Breast epithelium (tissue), 4 donors: ENCODE measurements around the gene SHROOM3. TPM values are rescaled to one million over a fixed set of nuclear protein-coding genes. Genes with fewer than 3 reads are reported as not detected.
A peak's percentile ranks its signal among the peaks of the same experiment; 100 is the strongest.

Experiments
- DNase-seq, 2 donors: peaks; one replicate each; pipeline ENCODE4 v3.0.0-alpha.2; 2019; ENCODE audit warnings: low spot score in 2 of 2
- H3K27ac ChIP-seq, 2 donors: fragments of 200-600 bp; sonication (generic) in 1 of 2; one replicate each; pipeline ENCODE4 v1.5.1; 2016 to 2019; ENCODE audit warnings: mild to moderate bottlenecking in 1 of 2
- H3K27me3 ChIP-seq, 2 donors: fragments of 200-600 bp; sonication (generic) in 1 of 2; one replicate each; pipeline versions ENCODE4 v1.5.1 to v1.6.0; 2017 to 2019; ENCODE audit warnings: control low read depth in 1 of 2, mild to moderate bottlenecking in 1 of 2
- H3K36me3 ChIP-seq: fragments of 200-600 bp; one replicate; pipeline ENCODE4 v1.5.1; 2019
- H3K4me1 ChIP-seq, 2 donors: fragments of 200-600 bp; sonication (generic); one replicate each; pipeline ENCODE4 v1.5.1; 2016 to 2019; ENCODE audit warnings: control low read depth in 1 of 2
- H3K4me3 ChIP-seq, 3 donors: fragments of 200-600 bp; sonication (generic); 1 replicate in 2 of 3; 2 replicates in 1 of 3; pipeline ENCODE4 v1.5.1; 2016 to 2019; ENCODE audit warnings: mild to moderate bottlenecking in 3 of 3, moderate library complexity in 2 of 3
- H3K9me3 ChIP-seq, 2 donors: fragments of 200-600 bp; sonication (generic) in 1 of 2; one replicate each; pipeline ENCODE4 v1.5.1; 2016 to 2019; ENCODE audit warnings: control low read depth in 1 of 2
- POLR2A ChIP-seq: fragments of 450-650 bp; IDR thresholded peaks from one replicate; pipeline ENCODE4 v1.6.1; 2016; ENCODE audit warnings: antibody characterized with exemption, mild to moderate bottlenecking, moderate library complexity
- POLR2AphosphoS5 ChIP-seq, 3 donors: sonication (generic); formaldehyde crosslinking; IDR thresholded peaks; one replicate each; pipeline ENCODE4 v1.6.1; 2017; ENCODE audit warnings: antibody characterized with exemption in 3 of 3
- intact Hi-C: fragments of 100-400 bp; cut with DNase I; formaldehyde crosslinking; loops from one replicate; pipeline ENCODE4 v1.15.1; 2023; ENCODE audit warnings: low total_unique reads
- total RNA-seq, 3 donors: library from RNA; depleted of rRNA; stranded (reverse); fragments of >200 nt; gene quantifications; one replicate each; pipeline ENCODE4 v1.1.0, GENCODE V29; 2016
- TF ChIP-seq, protein P1 (sequence below), 3 donors: fragments of 450-650 bp; IDR thresholded peaks; one replicate each; pipeline ENCODE4 v1.5.1; 2016 to 2017; ENCODE audit warnings: antibody characterized with exemption in 3 of 3, mild to moderate bottlenecking in 3 of 3, moderate library complexity in 3 of 3

The SHROOM3 gene
- total RNA-seq, 3 donors from 2014 or later = 0.32 to 145 (median 100) TPM

GRCh38 chr4:76740192-76740591 is 305.2 kb downstream of the SHROOM3 start:
- Histone ChIP-seq H3K36me3 (no peaks in the 10 kb centered on the region), H3K4me1 (peaks cover 7% of the 10 kb centered on the region in 2 donors), H3K9me3 (no peaks in the 10 kb centered on the region), H3K4me3 (no peak overlapping the region), H3K27me3 (no peaks in the 10 kb centered on the region), H3K27ac (peak overlapping the region in 1 of 2 donors; percentile 18)
- intact Hi-C loops = no loop called here
- DNase-seq = no peak
- no peak for TF ChIP-seq POLR2A
- no peak for TF ChIP-seq POLR2AphosphoS5 (IDR thresholded peaks at IDR 0.05)
- TF ChIP-seq, protein P1, sequence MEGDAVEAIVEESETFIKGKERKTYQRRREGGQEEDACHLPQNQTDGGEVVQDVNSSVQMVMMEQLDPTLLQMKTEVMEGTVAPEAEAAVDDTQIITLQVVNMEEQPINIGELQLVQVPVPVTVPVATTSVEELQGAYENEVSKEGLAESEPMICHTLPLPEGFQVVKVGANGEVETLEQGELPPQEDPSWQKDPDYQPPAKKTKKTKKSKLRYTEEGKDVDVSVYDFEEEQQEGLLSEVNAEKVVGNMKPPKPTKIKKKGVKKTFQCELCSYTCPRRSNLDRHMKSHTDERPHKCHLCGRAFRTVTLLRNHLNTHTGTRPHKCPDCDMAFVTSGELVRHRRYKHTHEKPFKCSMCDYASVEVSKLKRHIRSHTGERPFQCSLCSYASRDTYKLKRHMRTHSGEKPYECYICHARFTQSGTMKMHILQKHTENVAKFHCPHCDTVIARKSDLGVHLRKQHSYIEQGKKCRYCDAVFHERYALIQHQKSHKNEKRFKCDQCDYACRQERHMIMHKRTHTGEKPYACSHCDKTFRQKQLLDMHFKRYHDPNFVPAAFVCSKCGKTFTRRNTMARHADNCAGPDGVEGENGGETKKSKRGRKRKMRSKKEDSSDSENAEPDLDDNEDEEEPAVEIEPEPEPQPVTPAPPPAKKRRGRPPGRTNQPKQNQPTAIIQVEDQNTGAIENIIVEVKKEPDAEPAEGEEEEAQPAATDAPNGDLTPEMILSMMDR (IDR thresholded peaks at IDR 0.05) = no peak

- H3K4me3 ChIP-seq = no peak overlapping the region
- H3K36me3 ChIP-seq = no peaks in the 10 kb centered on the region
- no peaks in the 10 kb centered on the region for H3K9me3 ChIP-seq
- TF ChIP-seq POLR2A (no peak), POLR2AphosphoS5 (IDR thresholded peaks at IDR 0.05) (no peak)
- TF ChIP-seq, protein P1 (IDR thresholded peaks at IDR 0.05) = no peak
- DNase-seq = no peak
- no peaks in the 10 kb centered on the region for H3K27me3 ChIP-seq
- intact Hi-C loops = no loop called here
- H3K4me1 ChIP-seq = peaks cover 7% of the 10 kb centered on the region in 2 donors
- no peak overlapping the region for H3K27ac ChIP-seq
Observed at GRCh38 chr4:76740866-76741662, 306.0 kb downstream of the SHROOM3 start.

GRCh38 chr4:76741663-76742020 is 306.6 kb downstream of the SHROOM3 start:
- Histone ChIP-seq H3K4me3 (no peak overlapping the region), H3K9me3 (no peaks in the 10 kb centered on the region), H3K4me1 (peaks cover 7% of the 10 kb centered on the region in 2 donors), H3K27ac (no peak overlapping the region), H3K36me3 (no peaks in the 10 kb centered on the region), H3K27me3 (no peaks in the 10 kb centered on the region)
- intact Hi-C loops = no loop called here
- no peak for TF ChIP-seq POLR2AphosphoS5 (IDR thresholded peaks at IDR 0.05)
- TF ChIP-seq, protein P1 (IDR thresholded peaks at IDR 0.05) = no peak
- no peak for TF ChIP-seq POLR2A
- no peak for DNase-seq

DNA sequence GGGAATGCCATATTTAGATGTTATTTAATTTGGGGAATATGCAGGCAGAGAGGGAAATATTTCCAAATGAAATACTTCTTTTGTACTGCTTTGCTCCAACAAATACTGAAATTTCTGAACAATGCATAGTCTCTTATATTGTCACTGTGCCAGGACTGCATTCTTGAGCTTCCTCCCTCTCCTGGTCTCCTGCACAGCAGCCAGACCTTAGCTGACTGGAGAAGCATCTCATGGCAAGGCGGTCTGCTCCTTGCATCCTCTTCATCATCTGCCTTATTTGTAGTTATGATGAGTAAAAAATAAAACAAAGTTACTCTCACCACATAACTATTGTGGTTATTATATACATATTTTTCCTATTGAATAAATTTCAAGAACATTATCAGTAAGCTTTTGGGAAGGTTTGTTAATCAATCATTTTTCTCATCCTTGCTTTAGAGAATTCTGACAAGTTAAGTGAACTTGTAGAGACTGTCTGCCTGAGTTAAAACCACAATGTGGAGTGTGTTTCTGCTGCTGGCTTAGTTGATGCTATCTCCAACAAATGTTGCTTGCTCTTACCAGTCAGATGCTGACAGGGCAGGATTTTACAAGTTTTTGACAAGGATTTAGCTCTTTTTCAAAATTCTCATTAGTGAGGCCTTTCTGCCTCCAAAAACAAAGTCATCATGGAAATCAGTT is 309.4 kb downstream of the SHROOM3 start:
- no peaks in the 10 kb centered on the region for H3K4me1 ChIP-seq
- intact Hi-C loops = no loop called here
- H3K27me3 ChIP-seq = no peaks in the 10 kb centered on the region
- H3K9me3 ChIP-seq = no peaks in the 10 kb centered on the region
- H3K4me3 ChIP-seq = no peak overlapping the region
- TF ChIP-seq POLR2AphosphoS5 (IDR thresholded peaks at IDR 0.05) = no peak
- no peak for DNase-seq
- peak overlapping the region in 1 of 2 donors; percentile 5 for H3K27ac ChIP-seq
- H3K36me3 ChIP-seq = no peaks in the 10 kb centered on the region

DNA sequence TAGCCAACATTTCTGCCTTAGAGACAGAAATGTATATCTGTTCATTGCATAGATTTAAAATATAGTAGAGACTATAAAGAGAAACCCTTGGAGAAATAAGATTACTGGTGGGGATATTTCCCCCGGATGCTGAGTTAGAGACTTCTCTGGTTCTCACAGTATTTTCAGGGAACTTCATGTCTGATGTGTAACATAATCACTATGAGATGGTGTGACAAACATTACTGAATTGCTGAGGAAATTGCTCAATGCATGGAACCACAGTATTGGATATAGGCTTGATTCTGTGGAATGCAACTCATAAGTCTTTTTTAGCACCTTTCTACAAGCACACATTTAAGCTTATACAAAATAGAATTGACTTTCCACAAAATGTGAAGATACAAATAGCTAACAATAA is 310.2 kb downstream of the SHROOM3 start:
- intact Hi-C loops = no loop called here
- H3K36me3 ChIP-seq = no peaks in the 10 kb centered on the region
- no peak for DNase-seq
- H3K9me3 ChIP-seq = no peaks in the 10 kb centered on the region
- no peaks in the 10 kb centered on the region for H3K4me1 ChIP-seq
- no peak overlapping the region for H3K27ac ChIP-seq
- no peak for TF ChIP-seq POLR2AphosphoS5 (IDR thresholded peaks at IDR 0.05)
- TF ChIP-seq POLR2A = no peak
- TF ChIP-seq, protein P1 (IDR thresholded peaks at IDR 0.05) = no peak
- no peaks in the 10 kb centered on the region for H3K27me3 ChIP-seq
- no peak overlapping the region for H3K4me3 ChIP-seq
